IMR-90 (cell line): ENCODE data around the gene DMD. TPM values are rescaled to one million over a fixed set of nuclear protein-coding genes. Genes with fewer than 3 reads are reported as not detected.

Experiments used
- ATAC-seq: fragments of 200-7000 bp; cut with Tn5 transposase; 2 replicates; pipeline ENCODE4 v1.9.1; 2020; ENCODE audit warnings: low read depth, mild to moderate bottlenecking, moderate library complexity
- BruUV-seq: library from RNA; stranded (reverse); fragments of 400-500 nt; replicated peaks from 2 replicates; lab custom pipeline; 2021; lab: Mats Ljungman, UMichigan
- CTCF ChIA-PET: fragments of 300-600 bp; formaldehyde crosslinking; extraction: SDS; loops from one replicate; lab custom pipeline; 2021; ENCODE audit warnings: antibody characterized with exemption; lab: Yijun Ruan, JAX
- POLR2A ChIA-PET: fragments of 300-600 bp; sonication (Branson Sonifier 250); formaldehyde crosslinking; loops from one replicate; lab custom pipeline; 2022; ENCODE audit warnings: antibody characterized with exemption; ENCODE audit not compliant: unreplicated experiment; lab: Charles Lee
- DNase-seq: peaks from one replicate; pipeline ENCODE4 v3.0.0; 2013
- H2AFZ ChIP-seq: replicated peaks from 2 replicates; pipeline ENCODE3; 2013; ENCODE audit warnings: low read length, mild to moderate bottlenecking; ENCODE audit not compliant: poor library complexity
- H2AK5ac ChIP-seq: 2 replicates; pipeline ENCODE4 v1.6.1; 2013; ENCODE audit warnings: low read depth, low read length, inconsistent platforms
- H2AK9ac ChIP-seq: replicated peaks from 2 replicates; pipeline ENCODE3; 2013; ENCODE audit warnings: mild to moderate bottlenecking, low read depth, low read length, moderate library complexity; ENCODE audit not compliant: poor library complexity
- H2BK120ac ChIP-seq: 2 replicates; pipeline ENCODE4 v1.6.1; 2013; ENCODE audit warnings: low read depth, low read length, inconsistent platforms
- H2BK15ac ChIP-seq: 3 replicates; pipeline ENCODE4 v1.6.1; 2013; ENCODE audit warnings: low read depth, low read length, inconsistent platforms
- H2BK20ac ChIP-seq: 2 replicates; pipeline ENCODE4 v1.6.1; 2013; ENCODE audit warnings: low read depth, mild to moderate bottlenecking, inconsistent platforms, low read length, moderate library complexity
- H2BK5ac ChIP-seq: 2 replicates; pipeline ENCODE4 v1.6.1; 2013; ENCODE audit warnings: mild to moderate bottlenecking, low read depth, low read length, inconsistent platforms; ENCODE audit not compliant: poor library complexity, severe bottlenecking
- H3K14ac ChIP-seq: replicated peaks from 2 replicates; pipeline ENCODE4 v1.6.1; 2013; ENCODE audit warnings: low read depth, low read length, inconsistent platforms
- H3K18ac ChIP-seq: 2 replicates; pipeline ENCODE4 v1.6.1; 2013; ENCODE audit warnings: low read depth, low read length, control low read depth
- H3K23ac ChIP-seq: 2 replicates; pipeline ENCODE4 v1.6.1; 2013; ENCODE audit warnings: low read depth, low read length, inconsistent platforms
- H3K27ac ChIP-seq: 2 replicates; pipeline ENCODE4 v1.5.1; 2013; ENCODE audit warnings: mild to moderate bottlenecking, control low read depth, low read length; ENCODE audit not compliant: insufficient read depth
- H3K27me3 ChIP-seq: 2 replicates; pipeline ENCODE4 v1.6.1; 2013; ENCODE audit warnings: low read length; ENCODE audit not compliant: control insufficient read depth, insufficient read depth
- H3K36me3 ChIP-seq: 2 replicates; pipeline ENCODE4 v1.6.1; 2013; ENCODE audit warnings: low read length, mixed read lengths; ENCODE audit not compliant: control insufficient read depth, insufficient read depth
- H3K4ac ChIP-seq: 2 replicates; pipeline ENCODE4 v1.6.1; 2013; ENCODE audit warnings: low read depth, low read length, inconsistent platforms
- H3K4me1 ChIP-seq: 2 replicates; pipeline ENCODE4 v1.6.1; 2013; ENCODE audit warnings: low read length, mixed read lengths; ENCODE audit not compliant: control insufficient read depth, insufficient read depth
- H3K4me2 ChIP-seq: 2 replicates; pipeline ENCODE4 v1.6.1; 2013; ENCODE audit warnings: low read depth, mild to moderate bottlenecking, control low read depth, low read length, moderate library complexity
- H3K4me3 ChIP-seq: 2 replicates; pipeline ENCODE4 v1.5.1; 2013; ENCODE audit warnings: low read depth, mild to moderate bottlenecking, control low read depth, low read length, moderate library complexity; ENCODE audit not compliant: insufficient read depth
- H3K56ac ChIP-seq: 2 replicates; pipeline ENCODE4 v1.6.1; 2013; ENCODE audit warnings: low read length, inconsistent platforms; ENCODE audit not compliant: insufficient read depth; ENCODE audit errors: extremely low read depth
- H3K79me1 ChIP-seq, 2 experiments: 2 replicates each; pipeline ENCODE4 v1.6.1; 2013; ENCODE audit warnings: low read length in 2 of 2, inconsistent platforms in 1 of 2, low read depth in 1 of 2
- H3K9ac ChIP-seq: 2 replicates; pipeline ENCODE4 v1.6.1; 2013; ENCODE audit warnings: low read depth, low read length, control low read depth
- H3K9me1 ChIP-seq: 2 replicates; pipeline ENCODE4 v1.6.1; 2013; ENCODE audit warnings: low read length, inconsistent platforms; ENCODE audit not compliant: insufficient read depth
- H3K9me3 ChIP-seq: 2 replicates; pipeline ENCODE4 v1.6.1; 2013; ENCODE audit warnings: low read length; ENCODE audit not compliant: control insufficient read depth, insufficient read depth
- H4K20me1 ChIP-seq: 2 replicates; pipeline ENCODE4 v1.6.1; 2013; ENCODE audit warnings: low read length, inconsistent platforms; ENCODE audit not compliant: insufficient read depth
- H4K5ac ChIP-seq: 2 replicates; pipeline ENCODE4 v1.6.1; 2013; ENCODE audit warnings: mild to moderate bottlenecking, low read depth, low read length, control low read depth
- H4K8ac ChIP-seq, 2 experiments: 2 replicates each; pipeline ENCODE4 v1.6.1; 2013; ENCODE audit warnings: low read depth in 2 of 2, low read length in 2 of 2, control low read depth in 1 of 2, inconsistent platforms in 1 of 2
- H4K91ac ChIP-seq: 2 replicates; pipeline ENCODE4 v1.6.1; 2013; ENCODE audit warnings: low read depth, low read length, inconsistent platforms; ENCODE audit not compliant: insufficient read depth
- CEBPB ChIP-seq: IDR thresholded peaks from 2 replicates; pipeline ENCODE4 v1.6.1; 2012; ENCODE audit warnings: low read depth, low read length, improper control_type of control experiment
- FOS ChIP-seq: fragments of 150-350 bp; IDR thresholded peaks from 2 replicates; pipeline ENCODE4 v1.6.1; 2016; ENCODE audit warnings: low read depth, low read length
- MAFK ChIP-seq: IDR thresholded peaks from 2 replicates; pipeline ENCODE4 v1.6.1; 2012; ENCODE audit warnings: low read depth, low read length, improper control_type of control experiment
- MXI1 ChIP-seq: IDR thresholded peaks from 2 replicates; pipeline ENCODE4 v1.6.1; 2012; ENCODE audit warnings: low read depth, mild to moderate bottlenecking, low read length, moderate library complexity, borderline replicate concordance
- NFE2L2 ChIP-seq: fragments of 150-350 bp; IDR thresholded peaks from 2 replicates; pipeline ENCODE4 v1.6.1; 2016; ENCODE audit warnings: low read depth, mild to moderate bottlenecking, low read length
- RFX5 ChIP-seq: IDR thresholded peaks from 2 replicates; pipeline ENCODE4 v1.8.0; 2012; ENCODE audit warnings: low read depth, mild to moderate bottlenecking, low read length, moderate library complexity
- USF2 ChIP-seq: fragments of 150-350 bp; IDR thresholded peaks from 2 replicates; pipeline ENCODE4 v1.6.1; 2017; ENCODE audit warnings: mild to moderate bottlenecking, antibody characterized with exemption, low read length, low read depth
- WGBS, 2 experiments: methylation state at CpG; one replicate each; pipeline versions ENCODE4 v1.1.5 to v1.1.7; 2013; ENCODE audit warnings: missing lambda C conversion rate in 2 of 2; ENCODE audit not compliant: insufficient read length in 1 of 2; ENCODE audit errors: extremely low coverage in 2 of 2; 5-methylcytosine and 5-hydroxymethylcytosine counted together
- dilution Hi-C: fragments of 300-500 bp; cut with HindIII; formaldehyde crosslinking; loops from one replicate; pipeline ENCODE4 v1.14.3; 2018; ENCODE audit warnings: low sequenced_read_pairs; ENCODE audit not compliant: unreplicated experiment
- in situ Hi-C: fragments of 300-500 bp; cut with MboI; formaldehyde crosslinking; loops from 3 replicates; pipeline ENCODE4 v1.14.3; 2019; ENCODE audit warnings: low sequenced_read_pairs, inconsistent platforms, mixed read lengths
- intact Hi-C: fragments of 100-400 bp; cut with micrococcal nuclease; formaldehyde crosslinking; loops from 2 replicates; pipeline ENCODE4 v1.10.0; 2022
- polyA plus RNA-seq, 3 experiments: library from polyadenylated mRNA; depleted of rRNA; stranded (reverse); fragments of >200 nt; gene quantifications; 2 replicates each; pipeline ENCODE4 v1.2.3, GENCODE V29; 2012; ENCODE audit warnings: low replicate concordance in 1 of 3
- total RNA-seq: library from RNA; depleted of rRNA; stranded (reverse); fragments of >200 nt; gene quantifications from 2 replicates; pipeline ENCODE4 v1.2.3, GENCODE V29; 2012

The DMD gene
- total and polyA plus RNA-seq, 2 of the 4 experiments (the other 2 are of a cell fraction), result 6.6 to 11.8 TPM

- no peak overlapping the region for H3K56ac ChIP-seq
- intact Hi-C loops, result no loop called here
- BruUV-seq, result no TSS peak
- H3K4me2 ChIP-seq, result no peak overlapping the region
- H3K27ac ChIP-seq, result no peak overlapping the region
- ChIA-PET POLR2A (no interaction called here), CTCF (no interaction called here)
- H3K14ac ChIP-seq, result no peak overlapping the region
- no peak overlapping the region for H3K18ac ChIP-seq
- H3K9ac ChIP-seq, result no peak overlapping the region
- DNase-seq (peak; percentile 31), ATAC-seq (peak; percentile 62)
- H2BK120ac ChIP-seq, result no peak overlapping the region
- H4K91ac ChIP-seq, result no peak overlapping the region
- WGBS, 2 experiments, result no CpG with 5 or more reads among the region's 1 CpG
- no peaks in the 10 kb centered on the region for H3K9me1 ChIP-seq
- no peak overlapping the region; the same call in 2 of the 3 replicates for H2BK15ac ChIP-seq
- peak overlapping the region; percentile 12 for H2BK5ac ChIP-seq
- dilution Hi-C loops, result no loop called here
- H3K23ac ChIP-seq, result no peak overlapping the region
- no peak overlapping the region for H3K4ac ChIP-seq
- H2AFZ ChIP-seq, result no peak overlapping the region
- no peaks in the 10 kb centered on the region for H3K79me1 ChIP-seq
- H3K9me3 ChIP-seq, result no peaks in the 10 kb centered on the region
- in situ Hi-C loops, result no loop called here
- no peak overlapping the region for H2AK9ac ChIP-seq
- no peak overlapping the region for H2AK5ac ChIP-seq
- H3K27me3 ChIP-seq, result no peaks in the 10 kb centered on the region
- H3K36me3 ChIP-seq, result no peaks in the 10 kb centered on the region
- H3K4me3 ChIP-seq, result no peak overlapping the region
- H2BK20ac ChIP-seq, result no peak overlapping the region
- no peaks in the 10 kb centered on the region for H4K20me1 ChIP-seq
- no peak overlapping the region for H4K5ac ChIP-seq
- H3K4me1 ChIP-seq, result no peaks in the 10 kb centered on the region
- TF ChIP-seq CEBPB, result no peak
- no peak for TF ChIP-seq MXI1
- no peak for TF ChIP-seq MAFK
- TF ChIP-seq RFX5, result no peak
- TF ChIP-seq USF2, result no peak
- no peak for TF ChIP-seq NFE2L2
- TF ChIP-seq FOS, result no peak
- no peak overlapping the region for H4K8ac ChIP-seq
Measured at GRCh38 chrX:33195698-33196097, 15.7 kb downstream of the DMD start.
